GM13977 (cell line): ENCODE data around the gene FAM193A.

Experiments
- DNase-seq: peaks from one replicate; pipeline ENCODE4 v3.0.0; 2012; ENCODE audit warnings: low spot score
- in situ Hi-C: fragments of 300-500 bp; cut with MboI; formaldehyde crosslinking; loops from one replicate; pipeline ENCODE4 v1.12.0; 2022; ENCODE audit warnings: low sequenced_read_pairs, low pct_unique_long_range_greater_than_20kb, mixed read lengths, inconsistent platforms; ENCODE audit not compliant: unreplicated experiment
- TF ChIP-seq, protein P1 (sequence below): IDR thresholded peaks from 2 replicates; pipeline ENCODE4 v1.5.1; 2012; ENCODE audit warnings: mild to moderate bottlenecking, control low read depth; ENCODE audit not compliant: insufficient read depth; ENCODE audit errors: extremely low read depth, missing control alignments

Gene FAM193A

DNA sequence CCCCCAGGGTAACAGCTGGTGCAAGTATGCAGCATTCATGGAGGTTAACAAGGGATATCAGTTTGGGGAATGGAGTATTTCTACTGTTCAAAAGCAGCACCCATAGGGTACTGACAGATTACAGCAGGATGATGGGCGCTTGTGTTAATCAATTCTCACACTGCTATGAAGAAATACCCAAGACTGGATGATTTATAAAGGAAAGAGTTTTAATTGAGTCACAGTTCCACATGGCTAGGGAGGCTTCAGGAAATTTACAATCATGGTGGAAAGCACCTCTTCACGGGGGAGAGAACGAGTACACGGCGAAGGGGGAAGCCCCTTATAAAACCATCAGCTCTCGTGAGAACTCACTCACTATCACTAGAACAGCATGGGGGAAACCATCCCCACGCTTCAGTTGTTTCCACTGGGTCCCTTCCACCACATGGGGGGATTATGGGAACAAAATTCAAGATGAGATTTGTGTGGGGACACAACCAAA lies 155.5 kb downstream of the FAM193A start:
- TF ChIP-seq, protein P1, sequence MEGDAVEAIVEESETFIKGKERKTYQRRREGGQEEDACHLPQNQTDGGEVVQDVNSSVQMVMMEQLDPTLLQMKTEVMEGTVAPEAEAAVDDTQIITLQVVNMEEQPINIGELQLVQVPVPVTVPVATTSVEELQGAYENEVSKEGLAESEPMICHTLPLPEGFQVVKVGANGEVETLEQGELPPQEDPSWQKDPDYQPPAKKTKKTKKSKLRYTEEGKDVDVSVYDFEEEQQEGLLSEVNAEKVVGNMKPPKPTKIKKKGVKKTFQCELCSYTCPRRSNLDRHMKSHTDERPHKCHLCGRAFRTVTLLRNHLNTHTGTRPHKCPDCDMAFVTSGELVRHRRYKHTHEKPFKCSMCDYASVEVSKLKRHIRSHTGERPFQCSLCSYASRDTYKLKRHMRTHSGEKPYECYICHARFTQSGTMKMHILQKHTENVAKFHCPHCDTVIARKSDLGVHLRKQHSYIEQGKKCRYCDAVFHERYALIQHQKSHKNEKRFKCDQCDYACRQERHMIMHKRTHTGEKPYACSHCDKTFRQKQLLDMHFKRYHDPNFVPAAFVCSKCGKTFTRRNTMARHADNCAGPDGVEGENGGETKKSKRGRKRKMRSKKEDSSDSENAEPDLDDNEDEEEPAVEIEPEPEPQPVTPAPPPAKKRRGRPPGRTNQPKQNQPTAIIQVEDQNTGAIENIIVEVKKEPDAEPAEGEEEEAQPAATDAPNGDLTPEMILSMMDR = no peak
- DNase-seq = no peak
- in situ Hi-C loops = no loop called here

DNA sequence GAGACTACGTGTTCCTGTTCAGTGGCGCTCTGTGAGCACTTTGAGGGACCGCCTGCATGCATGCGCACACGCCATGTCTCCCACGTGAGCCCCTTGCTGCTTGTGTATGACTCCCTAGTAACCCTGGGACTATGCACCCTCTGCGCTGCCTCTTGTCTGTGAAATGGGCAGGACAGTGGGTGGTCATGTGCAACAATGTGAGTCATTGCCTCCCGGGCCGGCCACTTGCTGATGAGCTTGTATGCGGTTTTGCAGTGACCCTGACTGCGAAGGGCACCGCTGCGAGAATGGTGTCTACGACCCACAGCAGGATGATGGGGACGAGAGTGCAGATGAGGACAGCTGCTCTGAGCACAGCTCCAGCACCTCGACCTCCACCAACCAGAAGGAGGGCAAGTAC lies 158.2 kb downstream of the FAM193A start:
- TF ChIP-seq, protein P1 = no peak
- DNase-seq = no peak
- in situ Hi-C loops = no loop called here

DNA sequence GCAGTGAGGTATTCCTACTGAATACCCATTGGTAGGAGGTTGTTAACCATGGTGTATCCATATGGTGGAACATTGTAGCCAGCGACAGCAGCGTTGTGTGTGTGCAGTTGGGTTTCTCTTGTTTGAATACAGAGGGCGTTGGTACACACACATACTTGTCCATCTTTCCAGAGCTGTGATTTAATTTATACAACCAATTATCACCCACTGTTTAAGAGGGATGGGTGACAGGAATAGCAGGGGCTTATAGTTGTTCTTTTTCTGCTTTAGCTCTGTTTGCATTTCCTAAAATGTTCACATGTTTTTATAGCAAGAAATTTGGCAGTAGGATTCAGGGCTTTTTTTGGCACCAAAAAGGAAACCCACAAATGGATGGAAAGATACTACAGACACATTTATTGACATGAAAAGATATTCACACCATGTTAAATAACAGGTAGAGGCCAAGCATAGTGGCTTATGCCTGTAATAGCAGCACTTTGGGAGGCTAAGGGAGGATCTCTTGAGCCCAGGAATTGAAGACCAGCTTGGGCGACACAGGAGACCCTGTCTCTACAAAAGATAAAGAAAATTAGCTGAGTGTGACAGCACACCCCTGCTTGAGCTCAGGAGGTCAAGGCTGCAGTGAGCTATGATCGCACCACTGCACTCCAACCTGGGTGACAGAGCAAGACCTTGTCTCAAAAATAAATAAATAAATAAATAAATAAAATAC lies 159.1 kb downstream of the FAM193A start:
- in situ Hi-C loops = no loop called here
- TF ChIP-seq, protein P1 = no peak
- DNase-seq = no peak

DNA sequence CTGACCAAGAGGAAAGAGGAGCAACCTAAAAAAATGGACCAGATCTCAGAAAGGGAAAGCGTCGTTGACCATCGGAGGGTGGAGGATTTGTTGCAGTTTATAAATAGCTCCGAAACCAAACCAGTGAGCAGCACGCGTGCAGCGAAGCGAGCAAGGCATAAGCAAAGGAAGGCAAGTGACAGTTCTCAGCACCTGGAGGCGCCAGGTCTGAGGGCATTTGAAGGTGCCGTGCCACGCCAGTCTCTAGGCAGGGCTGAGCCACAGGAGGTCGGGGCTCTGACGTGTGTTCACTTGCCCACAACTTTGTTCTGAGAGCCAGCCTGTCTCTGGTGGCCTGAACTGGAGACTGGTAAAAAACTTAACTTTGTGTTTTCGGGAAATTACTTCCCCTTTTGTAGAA lies 160.0 kb downstream of the FAM193A start:
- peak; percentile 88 for DNase-seq
- TF ChIP-seq, protein P1 = peak; percentile 35
- in situ Hi-C loops = no loop called here

DNA sequence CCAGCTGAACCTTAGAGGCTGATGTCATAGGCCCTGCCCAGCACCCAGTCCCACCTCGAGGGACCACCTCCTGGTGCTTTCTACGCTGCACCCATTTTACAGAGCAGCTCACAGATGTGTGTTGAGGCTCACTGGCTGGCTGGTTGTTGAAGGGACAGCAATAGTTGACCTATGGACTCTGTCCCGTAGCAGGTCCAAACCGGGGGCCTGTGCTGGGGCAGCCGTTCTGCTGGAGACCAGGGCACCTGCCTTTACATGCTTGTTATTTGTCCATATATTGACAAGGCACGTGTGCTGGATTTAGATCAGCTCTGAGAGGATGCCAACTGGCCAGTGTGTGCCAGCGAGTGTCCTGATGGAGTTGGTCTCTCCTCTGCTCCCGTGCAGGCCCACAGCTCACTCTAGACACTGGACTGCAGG lies 161.6 kb downstream of the FAM193A start:
- in situ Hi-C loops = no loop called here

DNA sequence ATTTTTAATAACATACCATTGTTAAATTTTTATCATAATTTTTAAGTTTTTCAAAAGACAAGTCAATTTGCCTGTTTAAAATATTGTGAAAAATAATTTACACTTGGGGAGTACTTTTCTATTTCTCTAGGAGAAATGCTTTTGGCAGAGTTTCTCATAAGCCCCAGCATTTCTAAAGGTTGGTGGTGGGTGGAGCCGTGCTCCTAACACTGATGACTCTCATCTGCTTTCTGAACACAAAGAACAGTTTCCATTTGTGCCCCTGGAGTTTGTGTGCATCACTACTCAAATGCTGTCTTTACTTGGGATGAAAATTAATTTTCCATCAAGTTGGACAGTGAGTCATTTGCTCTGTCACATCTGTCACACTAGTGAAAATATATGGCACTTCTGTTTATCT lies 162.1 kb downstream of the FAM193A start:
- TF ChIP-seq, protein P1 = no peak
- no peak for DNase-seq
- in situ Hi-C loops = no loop called here

More for the DNA sequence above, 161.6 kb downstream of the FAM193A start:
- DNase-seq = no peak
- TF ChIP-seq, protein P1 = no peak
